Thoracic aorta (tissue), 2 donors: ENCODE data around the gene EED. TPM values are rescaled to one million over a fixed set of nuclear protein-coding genes. Genes with fewer than 3 reads are reported as not detected.

Experiments
- ATAC-seq: fragments of 150-250 bp; one replicate; pipeline ENCODE4 v1.8.0; 2017; ENCODE audit warnings: low read depth; ENCODE audit not compliant: insufficient number of reproducible peaks, low FRiP score
- DNase-seq: peaks from one replicate; pipeline ENCODE4 v3.0.0-alpha.2; 2020; ENCODE audit warnings: low spot score
- H3K27ac ChIP-seq, 2 donors: fragments of 200-600 bp; sonication (generic); 1 replicate in 1 of 2; 2 replicates in 1 of 2; pipeline ENCODE4 v1.5.1; 2016; ENCODE audit warnings: mild to moderate bottlenecking in 2 of 2, moderate library complexity in 2 of 2
- H3K27me3 ChIP-seq: fragments of 200-600 bp; sonication (generic); replicated peaks from 2 replicates; pipeline ENCODE4 v1.6.0; 2016; ENCODE audit warnings: mild to moderate bottlenecking; ENCODE audit not compliant: insufficient read depth
- H3K36me3 ChIP-seq: fragments of 200-600 bp; sonication (generic); one replicate; pipeline ENCODE4 v1.5.1; 2016
- H3K4me1 ChIP-seq, 2 donors: fragments of 200-600 bp; sonication (generic); 1 replicate in 1 of 2; 2 replicates in 1 of 2; pipeline versions ENCODE4 v1.5.1 to v1.6.0; 2016; ENCODE audit warnings: low read depth in 2 of 2, mild to moderate bottlenecking in 1 of 2; ENCODE audit not compliant: control insufficient read depth in 1 of 2
- H3K4me3 ChIP-seq: fragments of 200-600 bp; sonication (generic); 2 replicates; pipeline ENCODE4 v1.5.1; 2016; ENCODE audit warnings: mild to moderate bottlenecking
- H3K9me3 ChIP-seq: fragments of 200-600 bp; sonication (generic); 2 replicates; pipeline ENCODE4 v1.5.1; 2016
- total RNA-seq, 2 donors: library from RNA; depleted of rRNA; stranded (reverse); fragments of >200 nt; gene quantifications; one replicate each; pipeline versions ENCODE4 v1.1.0 to v1.2.3, GENCODE V29; 2016
- TF ChIP-seq, protein P1 (sequence below): fragments of 200-600 bp; sonication (generic); IDR thresholded peaks from one replicate; pipeline ENCODE4 v1.5.1; 2019; ENCODE audit warnings: antibody characterized with exemption

Gene EED
- total RNA-seq, 2 donors from 2014 or later = 19.0 to 22.4 TPM

DNA sequence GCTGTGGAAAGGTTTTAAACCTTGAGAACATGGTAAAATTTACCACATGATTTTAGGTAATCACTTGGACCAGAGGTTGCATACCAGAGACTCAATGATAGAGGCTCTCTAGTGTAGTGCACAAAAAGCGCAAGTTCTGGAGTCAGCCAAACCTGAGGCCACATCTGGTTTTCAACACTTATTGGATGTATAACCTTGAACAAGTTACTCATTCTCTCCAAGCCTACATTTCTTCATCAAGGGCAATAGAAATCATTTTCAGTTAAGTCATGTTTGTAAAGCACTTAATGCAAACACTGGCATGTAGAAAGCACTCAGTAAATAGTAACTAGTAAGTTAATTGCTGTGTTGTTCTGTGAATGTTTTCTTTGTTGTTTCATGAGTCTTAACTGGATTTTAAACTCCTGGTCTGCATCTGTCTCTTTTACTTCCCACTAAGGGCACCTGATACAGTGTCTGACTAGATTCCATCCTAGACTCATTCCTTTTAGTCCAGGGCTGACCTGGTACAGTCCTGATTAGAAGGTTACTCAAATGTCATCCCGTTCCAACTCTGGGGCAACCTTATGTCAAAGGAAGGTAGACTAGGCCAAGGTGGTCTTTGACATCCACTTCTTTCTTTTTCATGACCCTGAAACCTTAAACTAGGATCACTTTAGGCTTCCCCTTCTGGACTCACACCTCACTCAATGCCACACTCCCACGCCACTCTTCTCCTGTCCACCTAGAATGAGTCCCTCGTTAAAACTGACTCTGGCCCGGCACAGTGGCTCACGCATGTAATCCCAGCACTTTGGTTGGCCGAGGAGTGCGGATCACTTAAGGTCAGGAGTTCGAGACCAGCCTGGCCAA is 34.5 kb upstream of the EED start:
- TF ChIP-seq, protein P1, sequence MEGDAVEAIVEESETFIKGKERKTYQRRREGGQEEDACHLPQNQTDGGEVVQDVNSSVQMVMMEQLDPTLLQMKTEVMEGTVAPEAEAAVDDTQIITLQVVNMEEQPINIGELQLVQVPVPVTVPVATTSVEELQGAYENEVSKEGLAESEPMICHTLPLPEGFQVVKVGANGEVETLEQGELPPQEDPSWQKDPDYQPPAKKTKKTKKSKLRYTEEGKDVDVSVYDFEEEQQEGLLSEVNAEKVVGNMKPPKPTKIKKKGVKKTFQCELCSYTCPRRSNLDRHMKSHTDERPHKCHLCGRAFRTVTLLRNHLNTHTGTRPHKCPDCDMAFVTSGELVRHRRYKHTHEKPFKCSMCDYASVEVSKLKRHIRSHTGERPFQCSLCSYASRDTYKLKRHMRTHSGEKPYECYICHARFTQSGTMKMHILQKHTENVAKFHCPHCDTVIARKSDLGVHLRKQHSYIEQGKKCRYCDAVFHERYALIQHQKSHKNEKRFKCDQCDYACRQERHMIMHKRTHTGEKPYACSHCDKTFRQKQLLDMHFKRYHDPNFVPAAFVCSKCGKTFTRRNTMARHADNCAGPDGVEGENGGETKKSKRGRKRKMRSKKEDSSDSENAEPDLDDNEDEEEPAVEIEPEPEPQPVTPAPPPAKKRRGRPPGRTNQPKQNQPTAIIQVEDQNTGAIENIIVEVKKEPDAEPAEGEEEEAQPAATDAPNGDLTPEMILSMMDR = no peak
- Histone ChIP-seq H3K4me1 (no peaks in the 10 kb centered on the region), H3K27ac (no peak overlapping the region), H3K36me3 (no peaks in the 10 kb centered on the region), H3K27me3 (no peaks in the 10 kb centered on the region), H3K4me3 (no peak overlapping the region), H3K9me3 (no peaks in the 10 kb centered on the region)
- ATAC-seq (no peak), DNase-seq (no peak)

DNA sequence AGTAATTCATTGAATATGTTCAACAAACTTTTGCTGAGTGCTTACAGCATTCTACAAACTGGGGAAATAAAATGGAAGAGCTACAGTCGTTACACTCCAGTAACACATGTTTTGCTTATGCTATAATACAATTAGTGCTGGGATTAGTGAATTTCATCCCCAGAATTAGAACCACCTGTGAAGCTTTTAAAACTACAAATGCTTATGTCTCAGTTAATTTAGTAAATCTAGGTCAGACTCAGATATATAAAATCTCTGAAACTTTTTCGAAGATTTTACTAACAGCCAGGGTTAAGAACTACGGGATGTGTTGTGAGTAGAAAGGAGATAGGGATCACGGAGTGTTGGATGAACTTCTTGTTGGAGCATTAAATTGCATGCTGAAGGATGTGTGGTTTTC is 33.7 kb upstream of the EED start:
- Histone ChIP-seq H3K4me3 (no peak overlapping the region), H3K27me3 (no peaks in the 10 kb centered on the region)
- TF ChIP-seq, protein P1 = no peak

DNA sequence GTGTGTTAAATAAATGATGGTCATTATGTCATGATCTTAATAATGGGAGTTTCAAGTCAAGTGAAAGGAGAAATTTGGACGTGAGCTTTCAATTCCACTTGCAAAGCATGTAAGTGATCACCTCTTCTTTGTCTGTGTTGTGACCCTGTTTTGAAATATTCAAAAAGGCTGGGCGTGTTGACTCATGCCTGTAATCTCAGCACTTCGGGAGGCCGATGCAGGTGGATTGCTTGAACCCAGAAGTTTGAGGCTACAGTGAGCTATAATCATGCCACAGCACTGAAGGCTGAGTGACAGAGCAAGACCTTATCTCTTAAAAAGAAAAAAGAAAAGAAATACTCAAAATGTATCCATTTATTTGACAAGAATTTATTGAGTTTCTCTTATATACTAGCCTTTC is 32.9 kb upstream of the EED start:
- ATAC-seq (no peak), DNase-seq (no peak)
- TF ChIP-seq, protein P1 = no peak
- no peak overlapping the region for H3K4me3 ChIP-seq
- no peaks in the 10 kb centered on the region for H3K9me3 ChIP-seq
- no peaks in the 10 kb centered on the region for H3K27me3 ChIP-seq
- no peaks in the 10 kb centered on the region for H3K4me1 ChIP-seq
- H3K36me3 ChIP-seq = no peaks in the 10 kb centered on the region
- H3K27ac ChIP-seq = no peak overlapping the region

More for the DNA sequence above, 33.7 kb upstream of the EED start:
- Histone ChIP-seq H3K36me3 (no peaks in the 10 kb centered on the region), H3K9me3 (no peaks in the 10 kb centered on the region), H3K4me1 (no peaks in the 10 kb centered on the region), H3K27ac (no peak overlapping the region)
- ATAC-seq (no peak), DNase-seq (no peak)

GRCh38 chr11:86212019-86212611 is 32.4 kb upstream of the EED start:
- no peaks in the 10 kb centered on the region for H3K9me3 ChIP-seq
- ATAC-seq (no peak), DNase-seq (no peak)
- H3K4me1 ChIP-seq = no peaks in the 10 kb centered on the region
- TF ChIP-seq, protein P1 = no peak
- H3K4me3 ChIP-seq = no peak overlapping the region
- no peaks in the 10 kb centered on the region for H3K27me3 ChIP-seq
- H3K36me3 ChIP-seq = no peaks in the 10 kb centered on the region
- no peak overlapping the region for H3K27ac ChIP-seq

- ATAC-seq (no peak), DNase-seq (no peak)
- Histone ChIP-seq H3K27ac (no peak overlapping the region), H3K36me3 (no peaks in the 10 kb centered on the region), H3K9me3 (no peaks in the 10 kb centered on the region), H3K4me1 (peaks cover 0 to 15% of the 10 kb centered on the region in 2 donors), H3K27me3 (no peaks in the 10 kb centered on the region), H3K4me3 (no peak overlapping the region)
- TF ChIP-seq, protein P1 = no peak
Observed at GRCh38 chr11:86214710-86215109, 29.8 kb upstream of the EED start.
